Occipital lobe (tissue), 2 donors: ENCODE results near the gene CIT. TPM values are rescaled to one million over a fixed set of nuclear protein-coding genes. Genes with fewer than 3 reads are reported as not detected.
A peak's percentile ranks its signal among the peaks of the same experiment; 100 is the strongest.

Experiments
- DNase-seq: peaks from one replicate; lab custom pipeline; 2025; lab: John Stamatoyannopoulos, UW
- total RNA-seq: library from RNA; depleted of rRNA; stranded (reverse); fragments of >200 nt; gene quantifications from one replicate; pipeline ENCODE4 v1.2.3, GENCODE V29; 2014

The CIT gene
- total RNA-seq, 1 donor from 2014 or later: 13.3 TPM

GRCh38 chr12:119704065-119704747 is 172.9 kb downstream of the CIT start:
- peak; percentile 33 for DNase-seq

- no peak for DNase-seq
Observed at GRCh38 chr12:119700078-119700477, 177.0 kb downstream of the CIT start.

- no peak for DNase-seq
Observed at GRCh38 chr12:119699199-119699760, 177.8 kb downstream of the CIT start.

GRCh38 chr12:119696943-119697342 is 180.2 kb downstream of the CIT start:
- DNase-seq: no peak

GRCh38 chr12:119695034-119695433 is 182.1 kb downstream of the CIT start:
- no peak for DNase-seq

DNA sequence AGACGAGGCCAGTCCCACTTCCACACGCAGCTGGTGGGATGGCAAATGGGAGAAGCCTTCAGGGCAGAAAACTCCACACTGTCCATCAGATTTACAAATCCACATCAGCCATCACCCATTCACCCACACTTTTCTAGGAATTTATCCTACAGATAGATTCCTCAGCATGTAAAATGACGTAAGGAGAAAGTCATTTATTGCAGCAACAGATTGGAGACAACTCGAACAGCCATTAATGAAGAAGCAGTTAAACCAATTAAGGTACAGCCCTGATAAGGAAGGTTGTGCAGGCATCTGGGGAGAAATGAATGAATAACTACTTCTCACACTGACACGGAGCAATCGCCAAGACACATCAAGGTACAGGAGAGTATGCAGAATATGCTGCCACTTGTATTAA is 183.0 kb downstream of the CIT start:
- DNase-seq: no peak

DNA sequence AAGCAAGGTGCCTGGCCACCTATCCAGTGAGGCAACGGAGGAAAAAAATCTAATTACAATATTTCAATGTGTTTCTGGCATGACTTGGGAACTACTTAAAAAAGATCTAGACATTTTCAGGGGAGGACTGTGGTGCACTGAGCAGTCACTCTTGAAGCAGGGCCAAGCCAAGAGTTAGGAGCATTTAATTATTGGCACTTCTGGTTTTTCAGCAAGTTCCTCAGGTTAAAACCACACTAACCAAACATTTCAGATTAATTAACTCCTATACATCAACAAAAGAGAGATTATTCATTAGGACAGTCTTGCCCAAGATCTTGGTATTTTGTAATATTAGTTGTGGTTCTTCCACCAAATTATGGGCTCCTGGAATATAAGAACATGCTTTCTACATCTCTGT is 183.6 kb downstream of the CIT start:
- DNase-seq: no peak

DNA sequence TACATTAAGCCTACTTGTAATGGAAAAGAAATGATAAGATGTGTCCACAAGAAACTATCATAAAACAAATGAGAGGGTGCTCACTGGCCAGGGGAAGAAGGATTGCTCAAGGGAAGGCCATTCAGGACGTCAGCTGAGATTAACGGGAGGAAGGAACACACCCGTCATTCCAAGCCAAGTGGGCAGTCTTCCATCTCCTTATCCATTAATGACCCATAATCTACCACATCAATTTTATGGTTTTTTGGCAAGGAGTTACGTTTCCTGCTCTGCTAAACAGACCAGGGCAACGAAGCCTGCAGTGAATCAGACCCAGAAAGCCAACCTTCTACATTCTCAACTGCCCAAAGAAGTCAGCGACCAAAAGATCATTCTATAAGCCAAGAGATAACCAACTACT is 184.1 kb downstream of the CIT start:
- DNase-seq: no peak

GRCh38 chr12:119692410-119692809 is 184.7 kb downstream of the CIT start:
- DNase-seq: no peak

GRCh38 chr12:119691202-119691810 is 185.8 kb downstream of the CIT start:
- no peak for DNase-seq

DNA sequence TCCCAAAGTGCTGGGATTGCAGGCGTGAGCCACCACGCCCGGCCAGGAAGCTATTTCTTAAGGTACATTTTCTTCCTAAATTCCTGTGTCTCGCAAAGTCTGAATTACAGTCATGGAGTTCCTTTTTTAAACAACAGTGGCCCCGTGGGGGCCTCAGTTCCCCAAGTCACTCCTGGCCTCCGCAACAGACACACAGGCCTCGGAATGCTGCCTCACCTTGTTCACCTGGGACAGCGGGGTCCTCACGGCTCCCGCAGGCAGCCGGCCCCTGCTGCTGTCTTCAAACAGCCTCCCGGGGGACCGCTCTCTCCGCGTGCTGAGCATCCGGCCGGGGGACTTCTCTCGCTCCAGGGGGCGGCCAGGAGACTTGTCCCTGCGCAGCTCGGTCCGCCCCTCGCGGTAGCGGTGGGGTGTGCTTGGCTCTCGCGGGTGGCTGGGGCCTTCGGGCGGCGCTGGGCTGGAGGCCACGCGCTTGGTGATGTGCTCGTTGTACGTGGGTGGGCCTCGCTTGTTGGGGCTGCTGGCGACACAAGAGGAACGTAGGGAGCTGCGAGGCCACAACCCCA is 187.1 kb downstream of the CIT start:
- no peak for DNase-seq

DNA sequence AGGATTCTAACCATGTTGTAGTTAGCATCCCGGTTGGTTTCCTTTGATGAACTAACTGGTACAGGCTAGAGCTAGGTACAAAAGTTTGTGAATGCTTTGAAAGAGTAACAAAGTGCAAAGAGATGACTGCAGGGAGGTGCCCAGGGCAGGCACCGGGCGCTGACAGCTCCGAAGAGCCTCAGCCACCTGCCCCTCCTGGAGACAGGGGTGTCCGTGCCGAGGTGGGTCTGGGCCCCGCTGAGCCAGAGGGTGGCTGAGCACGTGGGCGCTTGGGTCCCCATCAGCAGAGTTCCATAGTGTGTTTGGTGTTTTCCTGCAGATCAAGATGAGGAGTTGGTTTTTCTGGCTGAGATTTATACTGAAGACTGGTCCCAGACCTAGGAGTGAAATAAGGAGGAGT is 189.2 kb downstream of the CIT start:
- no peak for DNase-seq

DNA sequence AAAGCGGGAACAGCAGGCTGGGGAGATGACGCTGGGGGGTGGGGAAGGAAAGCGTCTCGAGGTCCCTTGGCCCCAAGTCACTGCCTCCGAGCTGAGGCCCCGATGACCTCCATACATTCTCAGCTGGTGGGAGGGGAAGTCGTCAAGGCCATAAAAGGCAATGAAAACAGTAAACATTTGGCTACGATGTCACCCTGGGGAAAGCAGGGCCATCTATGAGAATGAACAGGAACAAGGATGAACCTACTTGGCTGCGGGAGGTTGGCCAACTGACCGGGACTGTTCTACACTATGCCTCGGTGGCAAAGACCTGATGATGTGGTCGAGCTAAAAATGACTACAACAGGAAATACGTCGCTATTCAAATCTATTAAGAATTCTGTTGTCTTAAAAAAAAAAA is 189.7 kb downstream of the CIT start:
- DNase-seq: no peak

DNA sequence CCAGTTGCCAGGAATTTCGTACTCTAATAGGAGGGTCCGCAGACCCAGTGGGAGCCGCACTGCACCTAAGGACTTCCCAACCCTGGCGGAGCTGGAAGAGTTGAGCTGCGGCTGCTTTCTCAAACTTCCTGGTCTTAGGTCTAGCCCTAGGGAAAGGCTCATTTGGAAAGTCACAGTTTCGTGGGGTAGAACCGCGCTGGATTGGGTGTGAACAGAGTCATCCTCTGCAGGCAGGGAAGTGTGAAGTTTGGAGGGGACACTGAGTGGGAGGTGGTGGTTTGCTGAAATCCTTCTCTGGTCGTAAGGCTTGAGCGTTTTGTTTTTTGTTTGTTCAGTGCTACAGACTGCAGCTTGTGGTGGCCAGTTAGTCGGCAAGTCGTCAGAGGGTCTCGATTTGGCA is 190.3 kb downstream of the CIT start:
- peak; percentile 31 for DNase-seq

DNA sequence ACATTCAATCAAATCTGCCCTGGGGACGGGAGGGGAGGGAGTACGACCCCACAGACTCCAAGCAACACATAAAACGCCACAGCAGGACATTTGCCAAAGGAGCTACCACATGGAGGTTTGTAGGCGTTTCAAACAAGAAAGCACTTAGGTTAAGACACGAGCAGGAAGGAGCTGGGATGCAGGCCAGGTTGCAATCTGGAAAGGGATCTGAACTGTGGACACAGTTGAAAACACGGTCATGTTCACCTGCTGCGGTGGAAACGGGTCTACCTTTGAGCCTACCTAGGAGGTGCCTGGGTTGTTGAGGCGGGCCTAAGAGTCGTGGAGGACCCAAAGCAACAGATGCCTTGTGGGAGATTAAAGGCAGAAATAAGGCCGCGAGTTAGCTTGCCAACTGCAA is 190.8 kb downstream of the CIT start:
- DNase-seq: no peak

DNA sequence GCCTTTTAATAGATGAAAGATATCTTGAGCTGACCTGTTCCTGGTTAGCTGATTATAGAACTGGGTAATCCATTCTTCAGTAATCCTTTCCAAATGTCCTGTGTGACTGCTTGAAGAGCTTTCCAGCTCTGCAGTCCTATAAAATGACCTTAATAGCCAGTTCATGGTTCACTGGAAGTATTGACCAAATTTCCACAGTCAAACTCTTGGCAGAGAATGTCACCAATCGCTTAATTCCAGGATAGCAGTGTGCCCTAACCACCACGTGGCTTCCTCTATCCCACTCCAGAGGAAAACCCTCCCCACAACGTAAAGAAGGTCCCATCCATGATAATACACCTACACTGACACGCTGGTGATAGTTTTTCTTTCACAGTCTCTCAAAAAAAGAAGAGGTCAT is 191.7 kb downstream of the CIT start:
- DNase-seq: no peak

DNA sequence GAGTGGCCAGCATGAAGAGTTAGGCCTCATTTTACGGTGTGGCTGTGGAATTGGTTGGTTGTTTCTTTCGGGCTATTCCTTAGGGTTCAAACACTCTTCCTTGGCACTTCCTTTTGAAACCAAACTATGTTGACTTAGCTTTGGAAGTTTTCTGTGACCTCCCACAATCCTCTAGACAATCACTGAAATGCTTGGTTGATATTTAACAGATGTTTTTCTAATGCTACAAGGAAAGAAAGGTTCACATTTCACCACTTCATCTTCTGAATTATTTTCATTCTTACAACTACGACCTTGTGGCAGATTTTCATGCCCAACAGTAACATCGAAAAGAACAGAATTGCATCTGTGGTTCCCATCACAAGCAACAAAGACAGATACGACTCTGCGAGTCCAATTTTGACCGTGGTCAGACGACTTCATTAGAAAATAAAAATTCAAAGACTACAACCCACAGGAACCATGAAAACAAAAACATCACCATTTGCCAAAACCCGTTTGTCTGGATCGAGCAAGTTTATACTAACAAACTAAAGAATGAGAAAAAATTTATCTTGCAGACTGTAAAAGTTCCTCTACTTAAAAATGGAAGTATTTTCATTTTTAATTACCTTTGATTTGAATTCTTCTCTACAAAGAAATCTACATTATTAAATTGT is 192.3 kb downstream of the CIT start:
- no peak for DNase-seq

- no peak for DNase-seq
Observed at GRCh38 chr12:119683816-119684215, 193.3 kb downstream of the CIT start.

DNA sequence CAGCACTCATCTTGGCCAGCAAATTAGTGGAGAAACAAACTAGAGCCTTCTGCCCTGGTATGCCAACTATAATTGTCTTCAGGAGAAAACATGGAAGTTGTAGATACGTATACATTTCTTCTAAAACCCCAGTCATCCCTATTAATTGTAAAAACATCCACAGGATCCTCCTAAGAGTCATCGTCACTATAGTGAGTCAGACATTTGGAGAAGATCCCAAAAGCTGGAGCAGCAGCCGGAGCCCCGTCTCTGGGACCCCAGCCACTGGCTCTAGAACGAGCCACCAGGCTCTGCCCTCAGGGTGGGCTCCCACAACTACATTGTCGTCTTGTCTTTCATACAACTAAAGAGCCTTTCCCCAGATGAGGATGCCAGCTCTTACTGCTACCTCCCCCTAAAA is 193.7 kb downstream of the CIT start:
- no peak for DNase-seq

DNA sequence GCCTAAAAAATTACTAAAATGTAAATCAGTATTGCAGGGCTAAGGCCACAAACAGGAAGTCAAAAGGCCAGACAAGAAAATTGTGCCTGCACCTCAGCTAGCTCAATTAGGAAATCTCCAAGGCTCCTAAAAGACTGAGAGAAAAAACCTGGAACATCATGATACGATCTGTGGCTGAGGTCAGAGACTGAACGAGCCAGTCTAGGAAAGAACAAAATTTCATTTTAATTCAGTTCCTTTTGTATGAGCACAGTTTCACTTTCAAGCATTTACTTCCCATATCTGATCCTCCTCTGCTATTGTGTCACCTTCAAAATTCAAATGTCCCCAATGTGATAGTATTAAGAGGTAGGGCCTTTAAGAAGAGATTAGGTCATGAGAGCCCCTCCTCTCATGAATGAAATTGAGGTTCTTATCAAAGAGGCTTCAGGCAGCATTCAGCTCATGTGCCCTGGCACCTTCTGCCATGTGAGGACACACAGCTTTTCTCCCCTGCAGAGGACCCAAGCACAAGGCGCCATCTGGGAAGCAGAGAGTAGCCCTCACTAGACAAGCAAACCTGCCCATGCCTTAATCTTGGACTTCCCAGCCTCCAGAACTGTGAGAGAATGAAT is 194.4 kb downstream of the CIT start:
- DNase-seq: no peak

- no peak for DNase-seq
Observed at GRCh38 chr12:119681728-119682638, 195.1 kb downstream of the CIT start.
